Posterior cingulate gyrus (tissue), 11 donors: ENCODE data around the gene KATNB1.

Experiments used
- DNase-seq, 10 donors: peaks; one replicate each; pipeline versions ENCODE4 v3.0.0 to v3.0.0-alpha.2; 2020 to 2021; ENCODE audit warnings: mixed read lengths in 3 of 10
- intact Hi-C: fragments of 100-400 bp; cut with DNase I; formaldehyde crosslinking; loops from one replicate; pipeline ENCODE4 v1.15.1; 2023

Gene KATNB1, protein sequence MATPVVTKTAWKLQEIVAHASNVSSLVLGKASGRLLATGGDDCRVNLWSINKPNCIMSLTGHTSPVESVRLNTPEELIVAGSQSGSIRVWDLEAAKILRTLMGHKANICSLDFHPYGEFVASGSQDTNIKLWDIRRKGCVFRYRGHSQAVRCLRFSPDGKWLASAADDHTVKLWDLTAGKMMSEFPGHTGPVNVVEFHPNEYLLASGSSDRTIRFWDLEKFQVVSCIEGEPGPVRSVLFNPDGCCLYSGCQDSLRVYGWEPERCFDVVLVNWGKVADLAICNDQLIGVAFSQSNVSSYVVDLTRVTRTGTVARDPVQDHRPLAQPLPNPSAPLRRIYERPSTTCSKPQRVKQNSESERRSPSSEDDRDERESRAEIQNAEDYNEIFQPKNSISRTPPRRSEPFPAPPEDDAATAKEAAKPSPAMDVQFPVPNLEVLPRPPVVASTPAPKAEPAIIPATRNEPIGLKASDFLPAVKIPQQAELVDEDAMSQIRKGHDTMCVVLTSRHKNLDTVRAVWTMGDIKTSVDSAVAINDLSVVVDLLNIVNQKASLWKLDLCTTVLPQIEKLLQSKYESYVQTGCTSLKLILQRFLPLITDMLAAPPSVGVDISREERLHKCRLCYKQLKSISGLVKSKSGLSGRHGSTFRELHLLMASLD

DNA sequence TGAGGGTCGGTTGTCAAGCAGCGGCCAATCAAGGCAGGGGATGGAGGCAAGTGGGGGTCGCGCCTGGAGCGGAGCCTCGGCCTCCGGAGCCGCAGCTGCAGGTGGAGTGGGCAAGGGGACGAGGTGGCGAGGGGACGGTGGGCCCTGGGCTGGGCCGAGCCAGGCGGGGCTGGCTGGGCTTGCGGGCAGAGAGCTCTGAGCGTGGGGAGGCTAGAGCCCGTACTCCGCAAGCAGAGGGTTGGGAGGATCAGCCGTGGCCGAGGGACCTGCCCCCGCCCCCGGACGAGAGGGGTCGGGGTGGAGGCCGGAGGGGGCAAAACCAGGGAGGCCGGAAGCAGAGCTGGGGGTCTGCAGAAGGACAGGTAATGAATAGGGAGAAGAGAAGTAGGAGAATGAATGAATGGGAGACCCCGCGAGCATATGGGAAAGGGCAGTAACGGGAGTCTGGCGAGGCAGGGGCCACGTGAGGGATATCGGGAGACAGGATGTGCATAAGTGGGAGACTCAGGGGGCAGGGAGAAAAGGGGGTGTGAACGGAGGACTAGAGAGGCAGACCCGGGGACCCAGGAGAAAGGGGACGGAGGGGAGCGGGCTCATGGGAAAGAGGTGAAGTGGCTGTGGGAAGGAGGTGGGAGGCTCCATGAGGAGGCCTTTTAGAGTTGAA, at the start of gene KATNB1:
Gene KATNB1, plus strand, starts transcription at position 16 of the 664 bp plus-strand sequence. CDS start 1,474 bp downstream, outside the sequence.
- intact Hi-C loops, result no loop called here
- peak in 2 of 10 donors; percentile 52 to 59 for DNase-seq

DNA sequence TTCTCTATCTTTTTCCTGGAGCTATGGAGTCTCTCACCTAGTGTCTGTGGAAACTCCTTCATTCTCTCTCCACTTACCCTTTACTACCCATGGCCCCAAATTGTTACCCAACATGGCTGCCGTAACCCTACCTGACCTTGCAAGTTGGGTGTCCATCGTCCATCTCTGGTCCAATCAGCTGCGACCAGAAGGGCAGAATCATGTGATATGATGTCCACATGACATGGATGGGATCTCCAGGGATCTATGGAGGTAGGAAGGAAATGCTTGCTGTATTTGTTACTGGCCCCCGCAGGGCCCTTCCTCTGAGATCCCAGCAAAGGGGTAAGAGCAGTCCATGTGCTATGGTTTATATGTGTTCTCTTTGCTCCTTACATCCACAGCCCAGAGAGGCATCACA, 49.0 kb upstream of the KATNB1 start:
- peak in 1 of 10 donors; percentile 40 for DNase-seq

DNA sequence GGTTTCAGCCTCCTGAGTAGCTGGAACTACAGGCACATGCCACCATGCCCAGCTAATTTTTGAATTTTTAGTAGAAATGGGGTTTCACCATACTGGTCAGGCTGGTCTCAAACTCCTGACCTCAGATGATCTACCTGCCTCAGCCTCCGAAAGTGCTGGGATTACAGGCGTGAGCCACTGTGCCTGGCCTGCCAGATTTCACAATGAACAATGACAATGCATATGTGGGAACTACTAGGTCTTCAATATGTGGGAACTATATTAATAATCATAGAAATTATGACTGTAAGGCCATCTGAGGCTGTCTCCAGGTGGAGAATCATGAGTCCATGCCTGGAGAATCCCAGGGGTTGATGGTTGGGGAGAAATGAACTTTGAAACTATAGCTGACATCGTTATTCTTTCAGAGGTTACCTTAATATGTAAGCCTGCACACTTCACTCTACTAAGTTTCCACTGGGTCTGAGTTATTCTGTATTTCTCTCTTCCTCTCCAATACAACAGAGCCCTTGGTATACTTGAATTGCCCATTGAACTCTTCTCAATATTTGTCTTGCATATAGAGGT, 48.1 kb upstream of the KATNB1 start:
- DNase-seq, result peak in 1 of 10 donors; percentile 2
- intact Hi-C loops, result no loop called here

More for the DNA sequence above, 49.0 kb upstream of the KATNB1 start:
- intact Hi-C loops, result no loop called here

DNA sequence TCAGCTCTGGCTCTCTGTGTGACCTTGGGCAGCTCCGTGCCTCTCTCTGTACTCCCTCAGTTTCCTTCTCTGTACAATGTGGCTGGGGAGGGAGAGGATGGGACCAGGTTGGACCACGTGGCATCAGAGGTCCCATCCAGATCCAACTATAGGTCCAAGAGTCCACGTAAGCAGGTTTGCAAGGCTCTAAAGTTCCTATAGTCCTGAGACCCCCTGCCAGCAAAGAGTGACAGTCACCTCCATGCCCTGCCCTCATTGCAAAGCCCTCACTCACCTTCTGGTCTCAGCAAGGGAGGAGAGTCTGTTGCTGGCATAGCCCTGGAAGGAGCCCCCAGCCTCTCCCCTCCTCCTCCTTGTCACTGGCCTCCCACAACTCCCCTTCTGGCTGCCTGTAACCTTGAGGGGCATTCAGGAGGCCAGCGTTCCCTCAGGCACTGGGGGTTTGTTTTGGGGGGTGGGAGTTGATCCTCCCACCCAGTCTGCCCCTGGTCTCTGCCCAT, 47.0 kb upstream of the KATNB1 start:
- intact Hi-C loops, result no loop called here
- DNase-seq, result peak in 1 of 10 donors; percentile 15

DNA sequence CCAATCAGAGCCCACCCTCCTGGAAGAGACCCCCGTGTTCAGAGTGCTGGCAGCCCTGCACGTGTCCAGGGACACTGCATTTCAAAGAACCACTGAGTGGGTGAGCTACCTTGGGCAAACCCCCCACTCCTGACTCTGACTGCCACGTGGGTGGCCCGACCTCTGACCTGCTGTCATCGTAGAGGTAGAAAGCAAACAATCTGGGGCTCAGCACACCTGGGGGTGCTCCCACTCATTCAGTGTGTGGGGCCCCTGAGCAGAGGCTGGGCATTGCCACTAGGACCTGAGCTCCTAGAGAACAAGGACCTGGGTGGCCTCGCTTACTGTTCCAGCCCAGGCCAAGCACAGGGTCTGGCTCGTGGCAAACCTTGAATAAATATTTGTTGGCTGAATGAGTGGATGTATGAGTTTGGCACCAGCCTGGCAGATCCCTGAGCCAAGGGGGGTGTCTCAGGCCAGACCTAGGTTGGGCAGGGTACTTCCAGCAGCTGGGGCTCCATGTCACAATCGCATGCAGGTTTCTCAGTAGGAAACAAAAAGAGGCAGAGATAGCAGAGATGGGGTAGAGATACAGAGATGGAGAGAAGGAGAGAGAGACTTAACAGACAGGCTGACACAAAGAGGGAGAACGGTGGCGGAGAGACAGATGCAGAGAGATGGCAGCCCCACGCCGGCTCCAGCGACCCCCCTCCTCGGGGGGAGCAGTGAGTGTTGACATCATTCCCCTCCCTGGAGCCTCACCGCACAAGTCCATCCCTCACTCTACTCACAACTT, 46.4 kb upstream of the KATNB1 start:
- peak in 1 of 10 donors; percentile 61 for DNase-seq
- intact Hi-C loops, result no loop called here

DNA sequence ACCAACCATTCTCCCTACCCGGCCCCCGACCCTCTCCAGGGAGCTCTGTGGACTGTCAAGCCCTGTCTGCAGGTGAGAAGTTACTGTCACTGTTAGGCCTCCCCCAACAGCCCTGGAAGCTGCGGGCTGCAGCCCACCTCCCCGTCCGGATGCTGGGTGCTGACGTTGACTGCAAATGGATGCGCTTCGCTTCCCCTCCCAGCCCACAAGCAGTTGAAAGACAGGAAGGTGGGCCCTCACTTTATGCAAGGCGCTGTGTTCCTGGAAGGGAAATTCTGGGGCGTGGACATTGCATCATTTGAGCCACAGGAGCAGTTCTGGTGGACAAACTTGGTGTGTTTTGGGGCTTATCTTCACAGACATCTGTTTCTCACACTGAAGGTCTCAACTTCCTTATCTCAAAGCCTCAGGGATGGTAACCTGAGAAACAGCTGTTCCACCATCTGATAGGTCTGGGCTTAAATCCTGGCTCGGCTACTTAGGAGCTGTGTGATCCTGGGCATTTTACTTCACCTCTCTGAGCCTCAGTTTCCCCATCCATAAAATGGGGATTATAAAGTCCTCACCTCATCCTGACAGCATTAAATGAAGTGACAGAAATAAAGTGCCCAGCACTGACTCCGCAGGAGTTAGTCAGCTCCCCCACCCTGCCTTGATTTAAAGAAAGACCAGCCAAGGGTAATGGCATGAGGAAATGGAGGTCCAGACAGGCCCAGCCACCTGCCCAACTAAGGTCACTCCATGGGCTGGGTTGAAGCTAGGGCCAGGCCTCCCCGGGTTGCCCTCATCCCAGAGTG, 45.6 kb upstream of the KATNB1 start:
- intact Hi-C loops, result no loop called here
- peak in 1 of 10 donors; percentile 57 for DNase-seq

DNA sequence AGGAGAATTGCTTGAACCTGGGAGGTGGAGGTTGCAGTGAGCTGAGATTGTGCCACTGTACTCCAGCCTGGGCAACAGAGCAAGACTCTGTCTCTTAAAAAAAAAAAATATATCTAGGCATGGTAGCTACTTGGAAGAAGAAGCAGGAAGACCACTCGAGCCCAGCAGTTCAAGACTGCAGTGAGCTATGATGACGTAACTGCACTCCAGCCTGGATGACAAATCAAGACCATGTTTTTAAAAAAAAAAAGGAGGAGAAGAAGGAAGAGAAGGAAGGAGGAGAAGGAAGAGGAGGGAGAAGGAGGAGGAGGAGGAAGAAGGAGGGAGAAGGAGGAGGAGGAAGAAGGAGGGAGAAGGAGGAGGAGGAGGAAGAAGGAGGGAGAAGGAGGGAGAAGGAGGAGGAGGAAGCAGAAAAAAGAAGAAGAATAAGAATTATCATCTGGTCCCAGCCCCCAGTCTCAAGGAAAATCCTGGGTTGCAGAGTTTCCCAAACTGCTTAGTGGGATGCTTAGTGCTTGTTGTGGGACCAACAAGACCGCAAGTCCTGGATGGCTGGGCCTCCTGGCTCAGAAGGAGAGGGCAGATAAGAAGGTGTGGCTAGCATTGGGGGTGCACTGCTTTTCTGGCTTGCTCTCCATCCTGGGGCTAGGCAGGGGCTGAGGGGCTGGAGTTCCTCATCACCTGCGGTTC, 44.6 kb upstream of the KATNB1 start:
- intact Hi-C loops, result no loop called here
- peak in 1 of 10 donors; percentile 24 for DNase-seq

DNA sequence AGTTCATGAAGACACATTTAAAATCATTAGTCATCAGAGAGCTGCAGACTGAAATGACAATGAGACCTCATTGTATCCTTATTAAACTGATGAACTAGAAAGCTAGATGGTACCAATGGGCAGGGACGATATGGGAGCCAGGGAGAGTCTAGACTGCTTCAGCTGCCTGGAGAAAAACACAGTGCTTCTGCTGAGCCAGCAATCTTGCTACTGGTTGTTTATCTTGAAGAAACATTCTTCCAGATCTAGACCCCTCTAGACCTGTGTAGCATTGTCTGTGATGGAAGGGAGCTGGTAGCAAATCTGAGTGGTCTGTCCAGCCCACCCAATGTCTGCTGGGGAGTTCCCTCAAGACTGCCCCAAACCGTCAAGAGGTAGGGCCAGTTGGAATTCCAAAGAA, 42.9 kb upstream of the KATNB1 start:
- peak in 1 of 10 donors; percentile 19 for DNase-seq
- intact Hi-C loops, result no loop called here

DNA sequence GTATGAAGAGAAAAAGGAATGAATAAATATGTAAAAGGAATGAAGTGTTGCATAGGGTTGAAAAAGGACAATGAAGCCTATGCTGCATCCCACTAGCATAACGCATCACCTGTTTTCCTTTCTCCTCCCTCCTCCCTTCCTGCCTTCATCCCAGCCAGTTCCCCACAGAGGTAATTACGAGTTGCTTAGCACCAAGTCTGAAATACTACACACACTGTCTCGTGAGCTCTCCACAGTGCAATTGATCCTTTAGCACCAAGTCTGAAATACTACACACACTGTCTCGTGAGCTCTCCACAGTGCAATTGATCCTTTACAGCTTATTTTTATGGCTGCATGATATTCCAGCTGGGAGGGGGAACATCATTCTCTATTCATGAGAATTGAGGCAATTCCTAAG, 42.0 kb upstream of the KATNB1 start:
- DNase-seq, result peak in 1 of 10 donors; percentile 3
- intact Hi-C loops, result no loop called here

DNA sequence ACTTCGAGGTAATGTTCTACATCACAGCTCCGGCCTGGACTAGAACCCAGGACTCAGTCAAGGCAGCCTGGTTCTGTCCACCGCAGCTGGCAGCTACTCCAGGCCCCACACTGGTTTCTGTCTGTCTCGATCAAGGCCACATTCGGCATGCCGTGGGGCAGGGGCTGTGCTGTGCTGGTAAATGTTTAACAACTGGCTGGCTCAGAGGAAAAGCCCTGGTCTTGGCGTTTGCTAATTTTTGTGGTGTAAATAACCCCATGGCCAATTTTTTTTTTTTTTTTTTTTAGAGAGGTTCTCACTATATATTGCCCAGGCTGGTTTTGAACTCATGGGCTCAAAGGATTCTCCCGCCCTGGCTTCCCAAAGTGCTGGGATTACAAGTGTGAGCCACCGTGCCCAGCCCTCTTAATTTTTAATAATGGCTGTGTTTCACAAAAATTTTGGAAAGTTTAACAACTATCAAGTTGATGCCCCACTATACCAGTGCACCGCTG, 41.3 kb upstream of the KATNB1 start:
- peak in 1 of 10 donors; percentile 81 for DNase-seq
- intact Hi-C loops, result no loop called here

DNA sequence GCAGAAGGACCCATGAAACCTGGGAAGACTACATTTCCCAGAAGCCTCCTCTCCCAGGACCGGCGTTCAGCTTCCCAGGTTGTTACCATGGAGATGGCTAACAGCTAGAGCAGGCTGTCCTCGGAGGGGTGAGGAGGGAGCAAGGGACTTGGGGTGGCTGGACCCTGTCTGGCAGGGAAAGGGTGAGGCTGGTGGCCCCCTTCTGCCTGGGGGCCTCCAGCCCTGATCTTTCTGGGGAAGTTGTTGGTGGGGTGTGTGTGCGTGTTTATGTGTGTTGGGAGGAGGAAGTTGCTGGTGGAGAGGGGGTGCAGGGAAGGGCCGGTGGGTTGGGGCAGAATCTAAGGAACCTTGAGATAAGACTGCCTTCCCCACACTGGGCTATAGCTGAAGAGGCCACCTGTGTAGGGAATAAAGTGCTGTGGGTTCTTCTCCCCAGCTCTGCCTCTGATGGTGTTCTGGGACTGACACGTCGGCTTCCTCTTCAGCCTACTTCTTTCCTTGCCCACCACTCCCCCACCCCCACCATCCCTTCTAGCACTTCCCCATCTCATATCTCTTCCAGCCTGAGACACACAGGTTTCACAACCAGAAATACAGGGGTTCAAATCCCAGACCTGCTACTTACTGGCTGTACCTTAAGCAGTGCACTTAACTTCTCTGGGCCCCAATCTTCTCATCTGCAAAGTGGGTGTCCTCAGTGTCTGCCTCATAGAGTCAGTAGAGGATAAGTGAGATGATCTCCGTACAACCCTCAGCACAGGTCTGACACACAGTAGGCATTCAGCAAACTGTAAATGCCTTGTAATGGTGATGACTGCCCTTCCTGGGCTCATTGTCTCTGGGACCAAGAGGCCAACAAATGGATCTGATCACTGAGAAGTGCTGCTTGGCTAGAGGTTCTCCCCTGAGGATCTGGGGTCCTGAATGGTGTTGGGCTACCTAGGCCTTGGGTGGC, 40.6 kb upstream of the KATNB1 start, which contains the start of gene DRC7:
Gene DRC7, plus strand, starts transcription at position 82 of the 955 bp plus-strand sequence. CDS start 3,144 bp downstream, outside the sequence.
- intact Hi-C loops, result no loop called here
- peak; percentile 32 to 94 (median 62) for DNase-seq

DNA sequence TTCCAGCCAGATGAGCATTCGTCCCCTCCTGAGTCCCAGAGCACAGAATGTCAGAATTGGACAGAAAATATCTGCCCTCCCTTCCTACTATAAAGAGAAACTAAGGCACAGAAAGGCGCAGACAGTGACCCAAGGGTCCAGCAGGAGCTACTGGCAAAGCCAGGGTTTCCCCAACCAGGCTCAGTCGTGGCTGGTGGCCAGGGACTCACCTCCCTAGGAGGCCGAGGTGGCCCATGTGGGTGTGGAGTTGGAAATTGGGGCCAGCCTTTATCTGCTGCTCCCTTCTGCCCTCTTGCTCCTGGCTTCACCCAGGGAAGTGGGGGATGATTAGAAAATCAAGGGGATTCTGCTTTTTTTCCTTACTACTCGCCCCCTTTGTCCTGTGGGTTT, 39.9 kb upstream of the KATNB1 start:
- DNase-seq, result peak in 1 of 10 donors; percentile 61

DNA sequence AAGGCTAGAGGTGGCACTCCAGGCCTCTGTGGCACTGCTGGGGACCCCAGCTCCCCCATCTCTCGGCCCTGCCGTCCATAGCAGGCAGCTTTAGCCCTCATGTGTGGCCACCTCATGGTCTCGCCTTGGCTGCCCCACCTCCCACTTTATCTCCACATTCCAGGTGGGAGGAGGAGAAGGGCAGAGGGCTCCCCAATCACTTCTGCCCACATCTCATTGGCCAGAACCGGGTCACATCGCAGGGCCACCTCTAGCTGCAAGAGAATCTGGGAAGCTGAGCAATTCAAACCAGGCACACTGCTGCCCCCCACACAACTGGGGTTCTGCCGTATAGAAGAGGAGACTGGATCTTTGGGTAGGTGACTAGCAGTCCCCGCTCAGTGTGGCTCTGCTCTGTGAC, 39.3 kb upstream of the KATNB1 start:
- intact Hi-C loops, result no loop called here
- peak in 1 of 10 donors; percentile 31 for DNase-seq

More for the DNA sequence above, 39.9 kb upstream of the KATNB1 start:
- intact Hi-C loops, result no loop called here

DNA sequence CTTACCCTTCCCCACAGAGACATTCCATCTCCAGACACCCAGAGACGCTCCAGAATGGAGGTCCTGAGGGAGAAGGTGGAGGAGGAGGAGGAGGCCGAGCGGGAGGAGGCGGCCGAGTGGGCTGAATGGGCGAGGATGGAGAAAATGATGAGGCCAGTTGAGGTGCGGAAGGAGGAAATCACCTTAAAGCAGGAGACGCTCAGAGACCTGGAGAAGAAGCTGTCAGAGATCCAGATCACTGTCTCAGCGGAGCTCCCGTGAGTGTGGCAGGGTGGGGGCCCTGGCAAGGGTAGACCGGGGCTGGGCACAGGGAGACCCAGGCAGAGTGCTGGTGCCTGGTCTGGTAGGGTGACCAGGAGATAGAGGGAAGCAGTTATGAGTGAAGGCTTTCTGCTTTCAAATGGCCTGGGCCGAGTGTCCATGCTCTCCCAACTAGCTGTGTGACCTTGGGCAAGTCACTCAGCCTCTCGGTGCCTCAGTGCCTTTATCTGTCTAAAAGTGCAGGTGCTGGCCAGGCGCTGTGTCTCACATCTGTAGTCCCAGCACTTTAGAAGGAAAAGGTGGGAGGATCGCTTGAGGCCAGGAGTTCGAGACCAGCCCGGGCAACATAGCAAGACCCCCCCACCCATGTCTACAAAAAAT, 37.6 kb upstream of the KATNB1 start:
- intact Hi-C loops, result no loop called here

DNA sequence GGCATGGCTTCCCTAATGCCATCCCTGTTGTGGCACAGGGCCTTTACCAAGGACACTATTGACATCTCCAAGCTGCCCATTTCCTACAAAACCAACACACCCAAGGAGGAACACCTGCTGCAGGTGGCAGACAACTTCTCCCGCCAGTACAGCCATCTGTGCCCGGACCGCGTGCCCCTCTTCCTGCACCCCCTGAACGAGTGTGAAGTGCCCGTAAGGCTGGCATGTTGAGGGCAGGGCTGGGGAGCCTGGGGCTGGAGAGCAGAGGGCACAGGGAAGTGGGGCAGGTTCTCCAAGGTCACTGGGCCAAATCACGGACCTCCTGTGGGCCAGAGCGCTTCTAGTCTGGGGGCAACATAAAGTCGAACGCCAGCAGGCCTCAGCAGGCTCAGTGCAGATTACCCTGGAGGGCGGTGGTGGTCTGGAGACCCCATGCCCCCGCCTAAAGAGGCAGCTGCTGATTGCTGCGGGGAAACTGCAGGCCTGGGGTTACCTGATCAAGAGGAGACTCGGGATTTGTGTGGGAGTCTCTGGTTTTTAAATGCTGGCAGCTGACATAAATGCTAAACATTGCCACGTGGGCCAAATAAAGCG, 36.7 kb upstream of the KATNB1 start:
- peak in 2 of 10 donors; percentile 43 to 57 for DNase-seq
- intact Hi-C loops, result no loop called here

More for the DNA sequence above, 37.6 kb upstream of the KATNB1 start:
- DNase-seq, result peak in 1 of 10 donors; percentile 32

DNA sequence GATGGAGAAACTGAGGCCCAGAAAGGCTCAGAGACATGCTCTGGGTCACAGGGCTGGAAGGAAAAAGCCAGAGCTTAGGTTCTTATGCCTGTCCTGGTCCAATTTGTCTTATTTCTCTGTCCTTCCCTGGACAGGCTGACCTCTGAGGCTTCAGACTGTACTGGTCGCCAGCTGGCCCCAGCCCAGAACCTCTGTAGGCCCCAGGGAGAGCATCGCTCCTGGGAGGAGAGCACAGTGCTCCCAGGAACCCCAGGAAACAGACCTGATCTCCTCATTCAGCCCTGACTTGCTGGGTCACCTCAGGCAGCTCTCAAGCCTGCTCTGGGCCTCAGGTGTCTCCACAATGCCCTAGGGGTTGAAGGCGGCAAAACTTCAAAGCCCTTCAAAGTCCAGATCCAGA, 36.1 kb upstream of the KATNB1 start:
- intact Hi-C loops, result no loop called here

More for the DNA sequence above, 36.1 kb upstream of the KATNB1 start:
- DNase-seq, result no peak
